ENCODE results near the gene DGKZ.

DNA sequence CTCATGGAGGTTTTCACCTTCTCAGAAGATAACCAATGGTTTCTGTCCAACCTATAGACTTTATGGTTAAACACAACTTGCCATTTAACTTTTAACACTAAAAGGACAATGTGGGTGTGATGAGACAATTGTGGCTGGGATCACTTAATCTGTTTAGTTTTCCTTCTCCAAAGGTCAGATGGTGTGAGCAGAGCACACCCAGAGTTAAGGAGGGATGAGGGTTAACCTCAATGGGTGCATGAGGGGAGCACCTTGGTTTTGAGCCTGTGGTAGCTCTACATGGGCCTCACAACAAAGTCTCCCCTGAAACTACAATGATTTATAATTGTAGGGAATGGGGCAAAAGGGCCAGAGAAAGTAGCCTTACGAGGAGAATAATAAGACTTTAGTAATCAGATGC, 73.2 kb downstream of the DGKZ start:
- TF ChIP-seq, protein P1, sequence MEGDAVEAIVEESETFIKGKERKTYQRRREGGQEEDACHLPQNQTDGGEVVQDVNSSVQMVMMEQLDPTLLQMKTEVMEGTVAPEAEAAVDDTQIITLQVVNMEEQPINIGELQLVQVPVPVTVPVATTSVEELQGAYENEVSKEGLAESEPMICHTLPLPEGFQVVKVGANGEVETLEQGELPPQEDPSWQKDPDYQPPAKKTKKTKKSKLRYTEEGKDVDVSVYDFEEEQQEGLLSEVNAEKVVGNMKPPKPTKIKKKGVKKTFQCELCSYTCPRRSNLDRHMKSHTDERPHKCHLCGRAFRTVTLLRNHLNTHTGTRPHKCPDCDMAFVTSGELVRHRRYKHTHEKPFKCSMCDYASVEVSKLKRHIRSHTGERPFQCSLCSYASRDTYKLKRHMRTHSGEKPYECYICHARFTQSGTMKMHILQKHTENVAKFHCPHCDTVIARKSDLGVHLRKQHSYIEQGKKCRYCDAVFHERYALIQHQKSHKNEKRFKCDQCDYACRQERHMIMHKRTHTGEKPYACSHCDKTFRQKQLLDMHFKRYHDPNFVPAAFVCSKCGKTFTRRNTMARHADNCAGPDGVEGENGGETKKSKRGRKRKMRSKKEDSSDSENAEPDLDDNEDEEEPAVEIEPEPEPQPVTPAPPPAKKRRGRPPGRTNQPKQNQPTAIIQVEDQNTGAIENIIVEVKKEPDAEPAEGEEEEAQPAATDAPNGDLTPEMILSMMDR (conservative IDR thresholded peaks at IDR 0.05) = no peak
- no peak for TF ChIP-seq ZFX (IDR thresholded peaks at IDR 0.05)
